Parathyroid adenoma (tissue), 2 donors: Measurements from ENCODE around the gene CCDC80.

Experiments used
- H2AFZ ChIP-seq: fragments of 300-600 bp; sonication (generic); one replicate; pipeline ENCODE4 v1.7.0; 2017; ENCODE audit warnings: antibody characterized with exemption, mild to moderate bottlenecking
- H3K27ac ChIP-seq: fragments of 300-600 bp; sonication (generic); one replicate; pipeline ENCODE4 v1.7.0; 2017
- H3K27me3 ChIP-seq: fragments of 300-600 bp; sonication (generic); one replicate; pipeline ENCODE4 v1.7.0; 2017; ENCODE audit warnings: low read length; ENCODE audit not compliant: control insufficient read depth, insufficient read depth
- H3K36me3 ChIP-seq: fragments of 300-600 bp; sonication (generic); one replicate; pipeline ENCODE4 v1.7.0; 2017; ENCODE audit warnings: low read length; ENCODE audit not compliant: control insufficient read depth, insufficient read depth
- H3K4me1 ChIP-seq: fragments of 300-600 bp; sonication (generic); one replicate; pipeline ENCODE4 v1.7.0; 2017; ENCODE audit warnings: control low read depth
- H3K4me2 ChIP-seq: fragments of 300-600 bp; sonication (generic); one replicate; pipeline ENCODE4 v1.7.0; 2017; ENCODE audit warnings: low read length
- H3K4me3 ChIP-seq: fragments of 300-600 bp; sonication (generic); one replicate; pipeline ENCODE4 v1.7.0; 2017; ENCODE audit warnings: low read depth, low read length
- H3K79me2 ChIP-seq: fragments of 300-600 bp; sonication (generic); one replicate; pipeline ENCODE4 v1.7.0; 2017; ENCODE audit warnings: control low read depth
- H3K9ac ChIP-seq: fragments of 300-600 bp; sonication (generic); one replicate; pipeline ENCODE4 v1.7.0; 2017; ENCODE audit warnings: mild to moderate bottlenecking
- H3K9me3 ChIP-seq: fragments of 300-600 bp; sonication (generic); one replicate; pipeline ENCODE4 v1.7.0; 2017; ENCODE audit warnings: low read length; ENCODE audit not compliant: control insufficient read depth
- CTCF ChIP-seq: fragments of 300-600 bp; sonication (generic); IDR thresholded peaks from one replicate; pipeline ENCODE4 v1.7.0; 2017; ENCODE audit warnings: antibody characterized with exemption, mild to moderate bottlenecking
- donor health status: primary hyperparathyroidism.

Gene CCDC80, protein sequence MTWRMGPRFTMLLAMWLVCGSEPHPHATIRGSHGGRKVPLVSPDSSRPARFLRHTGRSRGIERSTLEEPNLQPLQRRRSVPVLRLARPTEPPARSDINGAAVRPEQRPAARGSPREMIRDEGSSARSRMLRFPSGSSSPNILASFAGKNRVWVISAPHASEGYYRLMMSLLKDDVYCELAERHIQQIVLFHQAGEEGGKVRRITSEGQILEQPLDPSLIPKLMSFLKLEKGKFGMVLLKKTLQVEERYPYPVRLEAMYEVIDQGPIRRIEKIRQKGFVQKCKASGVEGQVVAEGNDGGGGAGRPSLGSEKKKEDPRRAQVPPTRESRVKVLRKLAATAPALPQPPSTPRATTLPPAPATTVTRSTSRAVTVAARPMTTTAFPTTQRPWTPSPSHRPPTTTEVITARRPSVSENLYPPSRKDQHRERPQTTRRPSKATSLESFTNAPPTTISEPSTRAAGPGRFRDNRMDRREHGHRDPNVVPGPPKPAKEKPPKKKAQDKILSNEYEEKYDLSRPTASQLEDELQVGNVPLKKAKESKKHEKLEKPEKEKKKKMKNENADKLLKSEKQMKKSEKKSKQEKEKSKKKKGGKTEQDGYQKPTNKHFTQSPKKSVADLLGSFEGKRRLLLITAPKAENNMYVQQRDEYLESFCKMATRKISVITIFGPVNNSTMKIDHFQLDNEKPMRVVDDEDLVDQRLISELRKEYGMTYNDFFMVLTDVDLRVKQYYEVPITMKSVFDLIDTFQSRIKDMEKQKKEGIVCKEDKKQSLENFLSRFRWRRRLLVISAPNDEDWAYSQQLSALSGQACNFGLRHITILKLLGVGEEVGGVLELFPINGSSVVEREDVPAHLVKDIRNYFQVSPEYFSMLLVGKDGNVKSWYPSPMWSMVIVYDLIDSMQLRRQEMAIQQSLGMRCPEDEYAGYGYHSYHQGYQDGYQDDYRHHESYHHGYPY

GRCh38 chr3:112640930-112641801 lies at the start of gene CCDC80:
Gene CCDC80 (minus strand): TSS chr3:112641143. CDS start chr3:112639905, 1,238 bp downstream.
- Histone ChIP-seq H3K9ac (no peak within 1 kb of the TSS), H3K79me2 (no peaks in the 10 kb centered on the region), H3K27me3 (no peaks in the 10 kb centered on the region), H3K27ac (no peak within 1 kb of the TSS), H2AFZ (peak within 1 kb of the TSS; percentile 84), H3K9me3 (no peaks in the 10 kb centered on the region), H3K36me3 (no peaks in the 10 kb centered on the region), H3K4me1 (peaks cover 5% of the 10 kb centered on the region), H3K4me3 (peak within 1 kb of the TSS; percentile 58), H3K4me2 (peak within 1 kb of the TSS; percentile 88)
- TF ChIP-seq CTCF: no peak

DNA sequence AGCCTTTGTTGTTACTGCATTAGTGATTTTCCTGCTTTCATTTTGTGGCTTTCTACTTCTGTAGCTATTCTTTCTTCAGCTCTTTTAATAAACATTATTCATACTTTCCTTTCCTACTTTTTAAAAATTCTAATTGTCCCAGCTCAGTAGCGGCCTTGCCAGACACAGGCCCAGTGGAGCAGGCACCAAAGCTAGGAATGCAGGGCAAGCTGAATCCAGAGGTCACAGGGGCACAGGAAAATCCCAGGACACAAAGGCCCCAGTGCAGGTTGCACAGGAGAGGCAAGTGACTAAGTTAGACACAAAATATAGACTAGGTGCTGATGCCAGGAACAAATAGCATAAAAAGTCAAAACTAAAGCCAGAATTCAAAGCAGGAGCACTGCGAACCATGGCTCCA lies 49.0 kb upstream of the CCDC80 start:
- H3K4me2 ChIP-seq: no peak overlapping the region
- H3K9me3 ChIP-seq: no peaks in the 10 kb centered on the region
- no peak overlapping the region for H3K4me3 ChIP-seq
- H3K27ac ChIP-seq: no peak overlapping the region
- no peaks in the 10 kb centered on the region for H3K79me2 ChIP-seq
- no peak overlapping the region for H2AFZ ChIP-seq
- H3K27me3 ChIP-seq: no peaks in the 10 kb centered on the region
- no peak overlapping the region for H3K9ac ChIP-seq
- TF ChIP-seq CTCF: no peak
- no peaks in the 10 kb centered on the region for H3K36me3 ChIP-seq
- no peaks in the 10 kb centered on the region for H3K4me1 ChIP-seq

GRCh38 chr3:112689385-112689784 lies 48.4 kb upstream of the CCDC80 start:
- Histone ChIP-seq H3K4me2 (no peak overlapping the region), H3K4me3 (no peak overlapping the region), H3K9me3 (no peaks in the 10 kb centered on the region), H3K36me3 (no peaks in the 10 kb centered on the region), H3K4me1 (no peaks in the 10 kb centered on the region), H3K79me2 (no peaks in the 10 kb centered on the region), H3K9ac (no peak overlapping the region), H3K27ac (no peak overlapping the region), H2AFZ (no peak overlapping the region), H3K27me3 (no peaks in the 10 kb centered on the region)
- TF ChIP-seq CTCF: no peak

GRCh38 chr3:112688819-112689218 lies 47.9 kb upstream of the CCDC80 start:
- H3K4me1 ChIP-seq: no peaks in the 10 kb centered on the region

More at GRCh38 chr3:112688819-112689218, 47.9 kb upstream of the CCDC80 start:
- no peak overlapping the region for H3K9ac ChIP-seq
- no peak overlapping the region for H2AFZ ChIP-seq
- no peaks in the 10 kb centered on the region for H3K9me3 ChIP-seq
- no peaks in the 10 kb centered on the region for H3K36me3 ChIP-seq
- no peaks in the 10 kb centered on the region for H3K27me3 ChIP-seq
- H3K79me2 ChIP-seq: no peaks in the 10 kb centered on the region
- H3K27ac ChIP-seq: no peak overlapping the region
- no peak overlapping the region for H3K4me3 ChIP-seq
- no peak overlapping the region for H3K4me2 ChIP-seq
- TF ChIP-seq CTCF: no peak
